Smooth muscle cell (in vitro differentiated cells): ENCODE data around the gene AGO4. TPM values are rescaled to one million over a fixed set of nuclear protein-coding genes. Genes with fewer than 3 reads are reported as not detected.
"Not testable (repeated sequence)": the region's sequence is repeated elsewhere in the genome, so short reads cannot be mapped to it uniquely, and the experiment has no call there.

ENCODE experiments used
- DNase-seq: peaks from one replicate; lab custom pipeline; 2025; ENCODE audit not compliant: unreplicated experiment; lab: John Stamatoyannopoulos, UW
- H2AFZ ChIP-seq: fragments of 200-600 bp; sonication (generic); 2 replicates; pipeline ENCODE4 v1.6.0; 2016; ENCODE audit warnings: antibody characterized with exemption, low read depth, mild to moderate bottlenecking
- H3F3A ChIP-seq: fragments of 200-600 bp; sonication (generic); 2 replicates; pipeline ENCODE4 v1.6.0; 2017; ENCODE audit warnings: antibody characterized with exemption, low read depth
- H3K27ac ChIP-seq: fragments of 200-600 bp; sonication (generic); 2 replicates; pipeline ENCODE4 v1.5.1; 2016; ENCODE audit warnings: low read depth, mild to moderate bottlenecking
- H3K27me3 ChIP-seq: fragments of 200-600 bp; sonication (generic); 2 replicates; pipeline ENCODE4 v1.6.1; 2016; ENCODE audit warnings: low read depth, mild to moderate bottlenecking
- H3K36me3 ChIP-seq: fragments of 200-600 bp; sonication (generic); 2 replicates; pipeline ENCODE4 v1.5.1; 2016; ENCODE audit warnings: low read depth
- H3K4me1 ChIP-seq: fragments of 200-600 bp; sonication (generic); 2 replicates; pipeline ENCODE4 v1.5.1; 2016; ENCODE audit warnings: low read depth
- H3K4me2 ChIP-seq: fragments of 200-600 bp; sonication (generic); 2 replicates; pipeline ENCODE4 v1.6.0; 2016; ENCODE audit warnings: mild to moderate bottlenecking
- H3K4me3 ChIP-seq: fragments of 200-600 bp; sonication (generic); 2 replicates; pipeline ENCODE4 v1.5.1; 2016; ENCODE audit warnings: mild to moderate bottlenecking
- H3K79me2 ChIP-seq: fragments of 200-600 bp; sonication (generic); 2 replicates; pipeline ENCODE4 v1.6.0; 2016; ENCODE audit warnings: low read depth, mild to moderate bottlenecking
- H3K9ac ChIP-seq: fragments of 200-600 bp; sonication (generic); 2 replicates; pipeline ENCODE4 v1.6.0; 2016; ENCODE audit warnings: low read depth
- H3K9me3 ChIP-seq: fragments of 200-600 bp; sonication (generic); replicated peaks from 2 replicates; pipeline ENCODE4 v1.5.1; 2016; ENCODE audit warnings: low read depth
- H4K20me1 ChIP-seq: fragments of 200-600 bp; sonication (generic); 2 replicates; pipeline ENCODE4 v1.6.0; 2016; ENCODE audit warnings: low read depth
- CTCF ChIP-seq: fragments of 200-600 bp; sonication (generic); IDR thresholded peaks from 2 replicates; pipeline ENCODE4 v1.5.1; 2017; ENCODE audit warnings: borderline replicate concordance, mild to moderate bottlenecking, antibody characterized with exemption; ENCODE audit not compliant: insufficient read depth, poor library complexity, severe bottlenecking
- WGBS: methylation state at CpG from one replicate; pipeline ENCODE4 v1.1.7; 2016; ENCODE audit warnings: low lambda C conversion rate; 5-methylcytosine and 5-hydroxymethylcytosine counted together
- polyA plus RNA-seq: library from polyadenylated mRNA; unstranded; fragments of >200 nt; fragmentation: Nextera tagmentation; extraction: Ambion mirVana; gene quantifications from 2 replicates; pipeline ENCODE4 v1.2.1, GENCODE V29; 2016
- total RNA-seq: library from RNA; depleted of rRNA; stranded (reverse); fragments of >200 nt; gene quantifications from 2 replicates; pipeline ENCODE4 v1.2.3, GENCODE V29; 2014

Gene AGO4
- total and polyA plus RNA-seq, 2 experiments from 2014 or later, result 5.8 to 10.7 TPM

- Histone ChIP-seq H3K79me2 (no peaks in the 10 kb centered on the region), H2AFZ (no peak overlapping the region), H3K36me3 (no peaks in the 10 kb centered on the region), H3K27me3 (no peaks in the 10 kb centered on the region), H3K4me2 (no peak overlapping the region), H3K27ac (no peak overlapping the region), H4K20me1 (no peaks in the 10 kb centered on the region), H3K4me1 (no peaks in the 10 kb centered on the region), H3K4me3 (no peak overlapping the region), H3K9ac (no peak overlapping the region), H3K9me3 (no peaks in the 10 kb centered on the region), H3F3A (no peaks in the 10 kb centered on the region)
- no peak for DNase-seq
- 87% methylated on average over 2 of the region's 2 CpGs for WGBS
- no peak for TF ChIP-seq CTCF
Observed at GRCh38 chr1:35870651-35871309, 63.0 kb downstream of the AGO4 start.

- H3K36me3 ChIP-seq, result no peaks in the 10 kb centered on the region
- 88% methylated on average over 4 of the region's 4 CpGs for WGBS
- TF ChIP-seq CTCF, result no peak
Observed at GRCh38 chr1:35873243-35873750, 65.5 kb downstream of the AGO4 start.

GRCh38 chr1:35874115-35874514 lies 66.3 kb downstream of the AGO4 start:
- H3K27me3 ChIP-seq, H3K4me2 ChIP-seq, H3K4me3 ChIP-seq, H3K36me3 ChIP-seq, H3F3A ChIP-seq, H3K9ac ChIP-seq, H3K27ac ChIP-seq, H4K20me1 ChIP-seq, H3K4me1 ChIP-seq, H3K9me3 ChIP-seq, H2AFZ ChIP-seq, H3K79me2 ChIP-seq, DNase-seq: not testable (repeated sequence)
- 95% methylated on average over 4 of the region's 4 CpGs for WGBS

More at GRCh38 chr1:35873243-35873750, 65.5 kb downstream of the AGO4 start:
- Histone ChIP-seq H3F3A (no peaks in the 10 kb centered on the region), H3K27me3 (no peaks in the 10 kb centered on the region), H3K79me2 (no peaks in the 10 kb centered on the region), H3K4me3 (no peak overlapping the region), H3K27ac (no peak overlapping the region), H3K4me1 (no peaks in the 10 kb centered on the region), H3K9me3 (no peaks in the 10 kb centered on the region), H3K9ac (no peak overlapping the region), H2AFZ (no peak overlapping the region), H4K20me1 (no peaks in the 10 kb centered on the region), H3K4me2 (no peak overlapping the region)
- no peak for DNase-seq

- H3K9me3 ChIP-seq, result no peaks in the 10 kb centered on the region
- H3K4me1 ChIP-seq, result no peaks in the 10 kb centered on the region
- no peaks in the 10 kb centered on the region for H3K27me3 ChIP-seq
- no peak overlapping the region for H3K4me2 ChIP-seq
- no peak overlapping the region for H3K27ac ChIP-seq
- no peaks in the 10 kb centered on the region for H4K20me1 ChIP-seq
- H3K36me3 ChIP-seq, result no peaks in the 10 kb centered on the region
- no peak for TF ChIP-seq CTCF
- no peak overlapping the region for H2AFZ ChIP-seq
- H3F3A ChIP-seq, result no peaks in the 10 kb centered on the region
- H3K9ac ChIP-seq, result no peak overlapping the region
- 36% methylated on average over 5 of the region's 5 CpGs for WGBS
- no peak overlapping the region for H3K4me3 ChIP-seq
- H3K79me2 ChIP-seq, result no peaks in the 10 kb centered on the region
- no peak for DNase-seq
Observed at GRCh38 chr1:35876988-35877387, 69.2 kb downstream of the AGO4 start.
